HEK293T (cell line): ENCODE measurements around the gene GPBAR1.

Experiments used
- ARNT ChIP-seq: fragments of 450-650 bp; IDR thresholded peaks from 2 replicates; pipeline ENCODE4 v1.6.1; 2017; ENCODE audit warnings: mild to moderate bottlenecking
- BHLHE40 ChIP-seq: fragments of 450-650 bp; IDR thresholded peaks from 2 replicates; pipeline ENCODE4 v1.6.1; 2016; ENCODE audit warnings: mild to moderate bottlenecking, moderate library complexity, borderline replicate concordance
- ELF4 ChIP-seq: fragments of 450-650 bp; IDR thresholded peaks from 2 replicates; pipeline ENCODE4 v1.6.1; 2017; ENCODE audit warnings: antibody characterized with exemption
- FOXK2 ChIP-seq: fragments of 450-650 bp; IDR thresholded peaks from 2 replicates; pipeline ENCODE4 v1.6.1; 2016; ENCODE audit warnings: mild to moderate bottlenecking
- FOXM1 ChIP-seq: fragments of 450-650 bp; IDR thresholded peaks from 2 replicates; pipeline ENCODE4 v1.6.1; 2017; ENCODE audit warnings: mild to moderate bottlenecking, borderline replicate concordance
- LEF1 ChIP-seq: fragments of 450-650 bp; IDR thresholded peaks from 2 replicates; pipeline ENCODE4 v1.6.1; 2017; ENCODE audit warnings: mild to moderate bottlenecking, borderline replicate concordance
- NFRKB ChIP-seq: fragments of 450-650 bp; IDR thresholded peaks from 2 replicates; pipeline ENCODE4 v1.6.1; 2016; ENCODE audit warnings: mild to moderate bottlenecking, moderate library complexity
- SP1 ChIP-seq: fragments of 450-650 bp; IDR thresholded peaks from 2 replicates; pipeline ENCODE4 v1.6.1; 2017
- SUZ12 ChIP-seq: fragments of 450-650 bp; IDR thresholded peaks from 2 replicates; pipeline ENCODE4 v1.6.1; 2016; ENCODE audit warnings: mild to moderate bottlenecking

DNA sequence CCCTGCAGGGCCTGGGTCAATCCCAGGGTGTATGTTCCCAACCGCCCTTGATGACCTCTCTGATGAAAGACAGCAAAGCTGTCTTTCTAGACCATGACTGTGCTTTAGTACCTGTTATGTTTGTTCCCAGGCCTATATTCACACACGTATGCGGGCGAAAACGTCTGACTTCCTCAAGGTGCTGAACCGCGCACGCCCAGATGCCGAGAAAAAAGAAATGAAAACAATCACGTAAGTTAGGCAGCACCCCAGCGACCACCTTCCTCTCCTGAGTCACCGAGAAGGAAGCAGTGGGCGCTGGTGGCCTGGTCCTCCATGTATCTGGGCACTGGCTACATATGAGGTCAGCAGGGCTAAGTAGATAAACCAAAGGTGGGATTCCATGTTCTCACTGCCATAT lies 11.1 kb upstream of the GPBAR1 start:
- no peak for TF ChIP-seq SP1
- TF ChIP-seq SUZ12, result no peak
- no peak for TF ChIP-seq FOXM1
- TF ChIP-seq FOXK2, result no peak
- TF ChIP-seq BHLHE40, result no peak
- no peak for TF ChIP-seq NFRKB
- no peak for TF ChIP-seq LEF1
- TF ChIP-seq ELF4, result no peak
- no peak for TF ChIP-seq ARNT
